MM.1S (cell line): Measurements from ENCODE around the gene SP6.

Experiments used
- EZH2 ChIP-seq: fragments of 300-600 bp; sonication (generic); optimal IDR thresholded peaks from 2 replicates; pipeline ENCODE3; 2017; ENCODE audit warnings: low read depth, mild to moderate bottlenecking, antibody characterized with exemption, low read length, mixed read lengths
- EZH2phosphoT487 ChIP-seq: fragments of 300-600 bp; sonication (generic); IDR thresholded peaks from 2 replicates; pipeline ENCODE4 v1.6.1; 2018; ENCODE audit warnings: antibody characterized with exemption, low read length
- TF ChIP-seq, protein P1 (sequence below): fragments of 300-600 bp; sonication (generic); IDR thresholded peaks from 2 replicates; pipeline ENCODE4 v1.5.1; 2016; ENCODE audit warnings: antibody characterized with exemption, low read length, mixed read lengths

GRCh38 chr17:47888293-47888692, 37.3 kb upstream of the SP6 start:
- TF ChIP-seq EZH2phosphoT487 (no peak), EZH2 (no peak)
- TF ChIP-seq, protein P1, sequence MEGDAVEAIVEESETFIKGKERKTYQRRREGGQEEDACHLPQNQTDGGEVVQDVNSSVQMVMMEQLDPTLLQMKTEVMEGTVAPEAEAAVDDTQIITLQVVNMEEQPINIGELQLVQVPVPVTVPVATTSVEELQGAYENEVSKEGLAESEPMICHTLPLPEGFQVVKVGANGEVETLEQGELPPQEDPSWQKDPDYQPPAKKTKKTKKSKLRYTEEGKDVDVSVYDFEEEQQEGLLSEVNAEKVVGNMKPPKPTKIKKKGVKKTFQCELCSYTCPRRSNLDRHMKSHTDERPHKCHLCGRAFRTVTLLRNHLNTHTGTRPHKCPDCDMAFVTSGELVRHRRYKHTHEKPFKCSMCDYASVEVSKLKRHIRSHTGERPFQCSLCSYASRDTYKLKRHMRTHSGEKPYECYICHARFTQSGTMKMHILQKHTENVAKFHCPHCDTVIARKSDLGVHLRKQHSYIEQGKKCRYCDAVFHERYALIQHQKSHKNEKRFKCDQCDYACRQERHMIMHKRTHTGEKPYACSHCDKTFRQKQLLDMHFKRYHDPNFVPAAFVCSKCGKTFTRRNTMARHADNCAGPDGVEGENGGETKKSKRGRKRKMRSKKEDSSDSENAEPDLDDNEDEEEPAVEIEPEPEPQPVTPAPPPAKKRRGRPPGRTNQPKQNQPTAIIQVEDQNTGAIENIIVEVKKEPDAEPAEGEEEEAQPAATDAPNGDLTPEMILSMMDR, result no peak
